Skeletal muscle cell (primary cell): ENCODE results near the gene PHETA2.
"Not testable (repeated sequence)": the region's sequence is repeated elsewhere in the genome, so short reads cannot be mapped to it uniquely, and the experiment has no call there.

Source experiments
- DNase-seq: peaks from one replicate; pipeline ENCODE4 v3.0.0-alpha.2; 2010; ENCODE audit warnings: low read depth
- H3K4me3 ChIP-seq: 2 replicates; pipeline ENCODE4 v1.5.1; 2011; ENCODE audit warnings: low read depth, mild to moderate bottlenecking, control low read depth, low read length, moderate library complexity

Gene PHETA2

DNA sequence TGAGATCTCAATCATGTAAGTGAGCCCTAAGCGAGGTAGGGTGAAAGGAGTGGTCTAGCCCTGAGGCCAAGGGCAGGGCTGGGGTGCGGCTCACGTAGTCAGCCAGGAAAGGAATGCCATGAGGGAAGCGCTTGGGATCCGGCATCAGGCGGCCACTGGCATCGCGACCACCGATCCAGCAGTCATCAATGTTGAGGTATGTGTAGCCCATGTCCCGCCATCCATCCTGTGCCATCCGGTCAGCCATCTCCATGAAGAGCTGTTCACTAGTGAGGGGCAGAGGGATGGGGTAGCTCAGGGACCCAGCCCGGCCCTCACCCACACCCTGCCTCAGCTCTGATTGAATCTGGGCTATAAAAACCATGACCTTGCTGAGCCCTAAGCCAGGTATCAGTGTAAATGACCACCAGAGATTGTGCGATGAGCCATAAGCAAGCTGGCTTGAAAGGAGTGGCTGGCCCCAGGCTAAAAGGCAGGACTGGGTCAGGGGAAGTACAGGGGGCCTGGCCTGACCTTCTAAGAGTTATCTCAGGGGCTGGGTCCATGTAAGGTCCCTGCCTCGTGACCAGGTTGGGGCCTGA is 6.3 kb upstream of the PHETA2 start:
- DNase-seq = no peak
- no peak overlapping the region for H3K4me3 ChIP-seq

DNA sequence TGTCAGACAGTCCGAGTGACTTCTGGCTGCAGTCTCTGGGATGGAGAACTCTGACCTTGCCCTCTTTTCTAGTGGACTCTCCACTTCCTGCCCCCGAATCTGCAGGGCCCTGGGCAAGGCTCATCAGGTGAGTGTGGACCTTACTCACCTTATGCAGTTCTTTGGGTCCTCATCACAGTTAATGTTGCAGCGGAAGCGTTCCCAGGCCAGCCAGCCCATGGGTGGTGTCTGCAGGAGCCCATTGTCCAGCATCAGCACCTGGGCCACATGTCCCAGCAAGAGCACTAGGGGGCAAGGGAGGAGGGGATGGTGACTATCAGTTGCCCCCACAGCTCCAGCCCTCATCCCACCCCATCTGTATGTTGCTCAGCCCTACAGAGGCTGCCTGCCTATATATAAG is 5.8 kb upstream of the PHETA2 start:
- DNase-seq = no peak
- no peak overlapping the region for H3K4me3 ChIP-seq

DNA sequence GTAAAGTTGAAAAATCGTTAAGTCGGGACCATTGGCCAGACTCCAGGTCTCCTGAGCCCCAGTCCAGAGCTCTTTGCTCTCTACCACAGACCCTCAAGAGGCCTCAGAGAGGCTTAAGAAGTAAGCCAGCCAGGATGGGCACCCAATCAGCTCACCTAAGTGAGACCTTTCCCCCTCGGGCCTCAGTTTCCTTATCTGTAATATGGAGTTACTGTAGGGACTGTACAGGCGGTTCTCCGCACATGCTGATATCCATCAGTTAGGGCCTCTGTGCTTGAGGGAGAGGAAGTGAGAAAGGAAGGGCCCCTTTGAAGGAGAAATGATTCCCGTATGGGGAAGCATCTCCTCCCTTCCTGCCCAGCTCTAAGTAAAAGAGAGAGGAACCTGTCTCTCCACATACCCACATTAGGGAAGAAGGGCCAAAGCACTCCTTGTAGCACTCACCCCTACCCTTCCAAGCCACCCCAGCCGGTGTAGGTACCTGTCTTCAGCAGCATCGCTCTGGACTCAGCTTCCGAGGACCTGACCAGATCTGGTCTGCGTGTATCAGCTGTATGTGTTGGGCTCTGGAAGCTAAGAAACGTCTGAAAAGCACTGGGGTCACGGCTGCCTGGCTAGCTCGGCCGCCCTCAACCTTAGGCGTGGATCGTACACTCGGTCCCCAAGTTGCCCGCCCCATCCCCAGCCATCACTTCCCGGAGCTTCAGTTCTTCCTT is 4.1 kb upstream of the PHETA2 start:
- peak overlapping the region; percentile 54 for H3K4me3 ChIP-seq
- DNase-seq = no peak

DNA sequence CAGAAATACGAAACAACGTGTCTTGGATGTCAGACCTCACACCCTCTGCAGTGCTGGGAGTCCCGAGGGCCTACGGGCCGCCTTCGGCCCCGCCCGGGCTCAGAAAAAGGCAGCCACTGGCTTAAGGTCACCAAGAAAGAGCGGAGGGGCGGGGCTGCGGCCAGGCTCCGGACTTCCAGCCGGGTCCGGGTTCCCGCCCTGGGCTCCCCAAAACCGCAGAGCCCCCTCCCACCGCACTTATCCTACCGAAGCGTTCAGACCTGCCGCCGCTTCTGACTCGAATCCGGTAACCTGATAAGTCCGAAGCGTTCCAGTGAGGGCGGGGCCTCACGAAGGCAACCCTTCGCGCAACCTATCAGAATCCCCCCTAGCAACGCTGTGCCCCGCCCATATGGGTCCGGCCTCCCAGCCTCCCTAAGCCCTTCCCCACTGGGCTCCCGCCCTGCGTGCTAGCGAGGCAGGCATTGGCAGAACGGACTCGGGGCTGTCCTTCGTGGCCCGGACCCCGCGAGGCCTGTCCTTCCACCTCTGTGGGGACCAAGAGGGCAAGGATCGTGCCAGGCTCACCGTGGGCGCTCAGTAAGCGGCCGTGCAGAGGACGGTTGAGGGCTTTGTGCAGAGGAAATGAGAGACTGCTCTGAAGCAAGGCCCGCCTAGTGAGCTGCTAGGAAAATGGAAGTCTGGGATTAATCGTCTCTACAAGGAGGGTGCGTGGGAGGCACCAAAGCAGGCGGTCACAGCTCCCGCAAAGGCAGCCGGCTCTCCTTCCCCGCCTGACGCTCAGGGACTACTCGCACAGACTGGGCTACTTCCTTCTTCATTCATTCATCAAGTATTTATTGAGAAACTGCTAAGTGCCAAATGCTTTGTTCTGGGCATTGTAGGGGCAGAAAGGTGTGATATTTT is 3.3 kb upstream of the PHETA2 start, which contains the start of gene NAGA:
Gene NAGA, minus strand, starts transcription at position 296 of the 906 bp plus-strand sequence. CDS start 515 bp downstream, outside the sequence.
- peak; percentile 85 for DNase-seq

DNA sequence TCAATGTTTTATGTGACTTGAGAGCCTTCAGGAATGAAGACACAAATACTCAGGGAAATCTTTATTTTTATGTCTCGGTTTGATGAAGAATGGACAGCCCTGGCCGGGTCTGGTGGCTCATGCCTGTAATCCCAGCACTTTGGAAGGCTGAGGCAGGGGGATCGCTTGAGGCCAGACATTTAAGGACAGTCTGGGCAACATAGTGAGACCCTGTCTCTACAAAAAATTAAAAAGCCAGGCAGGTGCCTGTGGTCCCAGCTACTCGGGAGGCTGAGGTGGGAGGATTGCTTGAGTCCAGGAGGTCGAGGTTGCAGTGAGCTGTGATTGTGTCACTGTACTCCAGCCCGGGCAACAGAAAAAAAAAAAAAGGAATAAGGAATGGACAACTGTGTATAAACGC is 2.5 kb upstream of the PHETA2 start:
- H3K4me3 ChIP-seq = peak overlapping the region; percentile 54

More for the DNA sequence above, 3.3 kb upstream of the PHETA2 start, which contains the start of gene NAGA:
- H3K4me3 ChIP-seq = peak within 1 kb of the TSS; percentile 54

DNA sequence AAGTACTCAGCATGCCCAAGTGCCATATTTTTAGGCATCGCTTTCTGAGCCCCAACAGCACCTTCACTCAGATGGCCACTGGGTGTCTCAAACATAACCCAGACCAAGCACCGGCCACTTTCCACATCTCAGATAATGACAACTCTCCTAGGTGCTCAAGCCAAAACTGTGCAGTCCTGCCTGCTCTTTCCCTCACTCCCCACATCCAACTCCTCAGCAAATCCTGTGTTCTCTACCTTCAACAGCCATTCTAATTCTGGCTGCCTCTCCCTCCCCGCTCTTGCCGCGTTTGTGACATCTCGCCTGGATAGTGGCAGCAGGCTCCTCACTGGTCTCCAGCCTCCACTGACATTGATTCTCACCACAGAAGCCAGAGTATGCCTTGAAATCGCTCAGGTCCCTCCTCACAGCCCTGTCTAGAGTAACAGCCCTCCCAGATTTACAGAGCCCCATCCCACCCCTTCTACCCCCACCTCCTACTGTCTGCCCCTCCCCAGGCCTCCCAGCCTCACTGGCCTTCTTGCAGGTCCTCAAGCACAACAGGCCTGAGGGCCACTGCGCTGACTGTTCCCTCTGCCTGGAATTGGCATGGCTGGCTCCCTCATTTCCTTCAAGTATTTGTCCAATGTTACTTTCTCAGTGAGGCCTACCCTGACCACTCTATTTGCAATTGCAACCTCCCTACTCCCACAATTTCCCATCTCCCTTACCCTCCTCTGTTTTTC is 1.3 kb upstream of the PHETA2 start:
- no peak overlapping the region for H3K4me3 ChIP-seq

More for the DNA sequence above, 2.5 kb upstream of the PHETA2 start:
- not testable (repeated sequence) for DNase-seq

DNA sequence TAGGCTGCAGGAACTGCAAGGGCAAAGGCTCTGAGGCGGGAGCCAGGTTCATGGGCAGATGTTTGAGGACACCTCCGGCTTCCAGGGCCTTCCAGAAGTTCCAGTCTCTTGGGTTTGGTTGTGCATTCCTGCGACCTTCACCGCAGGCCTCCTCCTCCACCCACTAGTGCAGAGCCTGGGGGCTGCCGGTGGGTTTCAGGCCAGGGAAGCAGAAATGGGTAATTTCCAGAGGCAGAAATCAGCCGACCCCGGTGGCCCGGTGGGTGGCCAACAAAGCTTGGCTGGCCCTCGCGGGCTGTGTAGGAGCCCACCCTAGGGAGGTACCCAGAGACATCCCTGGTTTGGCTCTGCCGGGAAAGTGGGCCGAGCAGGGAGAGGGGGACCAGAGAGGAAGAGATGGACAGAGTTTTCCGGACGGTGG is 417 bp upstream of the PHETA2 start:
- H3K4me3 ChIP-seq = peak overlapping the region; percentile 62
- DNase-seq = no peak

More for the DNA sequence above, 1.3 kb upstream of the PHETA2 start:
- DNase-seq = no peak

DNA sequence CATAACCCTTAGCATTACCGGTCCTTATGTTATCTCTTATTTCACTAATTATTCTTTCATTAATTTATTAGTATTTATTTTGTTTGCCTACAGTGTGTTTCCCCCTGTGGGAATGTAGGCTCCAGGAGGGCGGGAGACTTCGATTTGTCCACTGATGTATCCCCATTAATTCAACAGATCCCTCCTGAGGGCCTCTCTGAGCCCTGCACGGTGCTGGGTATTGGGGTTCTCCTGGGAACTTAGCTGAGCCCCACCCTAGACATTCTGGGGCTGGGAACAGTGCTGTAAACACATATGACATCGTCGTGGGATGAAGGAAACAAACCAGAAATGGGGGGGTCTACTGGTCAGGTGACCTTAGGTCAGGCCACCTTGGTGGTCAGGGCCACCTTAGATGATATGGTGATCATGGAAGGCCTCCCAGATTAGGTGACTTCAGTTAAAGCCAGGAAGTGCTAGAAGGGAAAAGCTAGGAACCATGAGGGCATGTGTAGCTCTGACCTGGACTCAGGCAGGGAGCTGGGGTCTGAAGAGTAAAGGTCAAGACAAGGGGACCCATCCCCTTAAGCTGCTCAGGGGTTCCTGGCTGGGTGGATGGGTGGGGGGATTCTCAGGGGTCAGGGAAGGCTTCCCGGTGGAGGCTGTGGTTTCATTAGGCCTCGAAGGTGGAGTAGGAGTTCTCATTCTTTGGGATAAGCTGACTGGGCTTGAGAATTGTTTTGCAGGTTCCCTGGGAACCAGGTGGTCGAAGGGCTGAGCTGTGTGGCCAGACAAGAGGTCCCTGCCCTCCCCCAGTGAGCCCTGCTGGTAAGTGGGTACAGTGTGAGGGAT is 1.0 kb downstream of the PHETA2 start:
- DNase-seq = no peak
- H3K4me3 ChIP-seq = peak overlapping the region; percentile 62

DNA sequence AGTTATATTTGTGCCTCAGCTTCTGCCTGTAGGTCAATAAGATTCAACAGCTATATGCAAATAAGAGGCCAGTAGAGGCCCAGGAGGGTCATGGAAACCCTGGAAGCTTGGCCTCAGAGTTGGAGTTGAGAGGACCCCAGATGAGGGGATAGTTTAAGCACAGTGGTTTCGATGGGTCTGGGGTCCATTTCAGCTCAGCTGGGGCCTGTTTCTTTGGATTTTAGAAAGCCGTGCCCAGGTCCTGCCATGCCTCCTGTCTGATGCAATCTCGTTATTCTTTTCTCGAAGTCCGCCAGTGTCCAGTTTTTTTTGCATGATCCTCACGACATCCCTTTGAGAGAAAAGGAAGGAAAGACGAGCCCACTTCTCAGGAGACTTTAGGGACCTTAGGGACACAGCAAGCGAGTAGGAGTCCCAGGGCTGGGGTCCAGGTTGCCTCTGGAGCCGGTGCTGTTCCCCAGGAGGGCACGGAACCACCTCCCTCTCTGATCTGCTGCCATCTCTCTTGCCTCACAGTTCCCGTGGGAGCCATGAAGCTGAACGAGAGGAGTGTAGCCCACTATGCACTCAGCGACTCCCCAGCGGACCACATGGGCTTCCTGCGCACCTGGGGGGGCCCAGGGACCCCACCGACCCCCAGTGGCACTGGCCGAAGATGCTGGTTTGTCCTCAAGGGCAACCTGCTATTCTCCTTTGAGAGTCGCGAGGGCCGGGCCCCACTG is 2.9 kb downstream of the PHETA2 start:
- no peak overlapping the region for H3K4me3 ChIP-seq
- no peak for DNase-seq

DNA sequence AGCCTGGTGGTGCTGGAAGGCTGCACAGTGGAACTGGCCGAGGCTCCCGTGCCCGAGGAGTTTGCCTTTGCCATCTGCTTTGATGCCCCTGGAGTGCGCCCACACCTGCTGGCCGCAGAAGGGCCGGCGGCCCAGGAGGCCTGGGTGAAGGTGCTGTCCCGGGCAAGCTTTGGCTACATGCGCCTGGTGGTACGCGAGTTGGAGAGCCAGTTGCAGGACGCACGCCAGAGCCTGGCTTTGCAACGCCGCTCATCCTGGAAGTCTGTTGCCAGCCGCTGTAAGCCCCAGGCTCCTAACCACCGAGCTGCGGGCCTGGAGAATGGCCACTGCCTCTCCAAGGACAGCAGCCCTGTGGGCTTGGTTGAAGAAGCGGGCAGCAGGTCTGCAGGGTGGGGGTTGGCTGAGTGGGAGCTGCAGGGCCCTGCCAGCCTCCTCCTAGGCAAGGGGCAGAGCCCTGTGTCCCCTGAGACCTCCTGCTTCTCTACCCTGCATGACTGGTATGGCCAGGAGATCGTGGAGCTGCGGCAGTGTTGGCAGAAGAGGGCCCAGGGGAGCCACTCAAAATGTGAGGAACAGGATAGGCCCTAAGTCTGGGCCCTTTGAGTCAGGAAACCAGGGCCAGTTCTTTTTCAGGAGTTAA is 3.6 kb downstream of the PHETA2 start:
- no peak for DNase-seq
- H3K4me3 ChIP-seq = no peak overlapping the region

DNA sequence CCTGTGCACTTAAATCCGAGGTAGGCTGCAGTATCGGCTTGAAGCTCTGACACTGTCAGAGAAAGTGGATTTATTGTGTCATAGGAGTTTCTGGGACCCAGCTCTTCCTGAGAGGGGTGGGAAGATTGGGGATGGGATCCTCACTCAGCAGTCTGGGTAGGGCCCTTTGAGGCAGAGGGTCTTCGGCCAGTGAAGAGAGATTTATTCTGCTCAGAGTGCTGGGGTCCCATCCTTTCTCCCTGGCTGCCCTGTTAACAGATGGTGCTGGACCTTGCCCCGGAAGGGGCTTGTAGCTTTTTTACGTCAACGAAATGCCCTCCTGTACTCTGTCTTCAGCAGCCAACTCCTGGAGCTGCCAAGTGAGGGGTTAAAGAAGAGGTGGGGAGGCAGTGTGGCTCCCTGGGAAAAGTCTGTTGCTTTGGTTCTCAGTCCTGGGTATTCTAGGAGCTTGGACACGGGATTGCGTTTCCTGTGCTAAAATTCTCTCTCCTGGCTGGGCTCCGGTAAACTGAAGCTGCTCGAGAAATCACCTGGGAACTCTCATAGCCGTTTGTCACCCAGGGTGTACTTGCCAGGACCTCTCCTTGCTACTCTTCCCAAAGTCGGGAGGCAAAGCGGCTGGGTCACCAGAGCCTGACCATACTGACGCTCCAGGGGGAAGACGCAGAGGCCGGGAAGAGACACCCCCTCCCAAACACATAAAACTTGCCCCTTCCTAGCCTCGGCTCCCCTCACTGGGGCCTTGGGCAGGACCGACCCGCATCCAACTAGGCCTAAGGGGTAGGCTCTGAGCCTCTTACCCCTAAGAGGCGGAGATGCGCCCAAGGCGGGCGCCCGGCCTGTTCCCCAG is 4.6 kb downstream of the PHETA2 start:
- peak overlapping the region; percentile 72 for H3K4me3 ChIP-seq
- no peak for DNase-seq

DNA sequence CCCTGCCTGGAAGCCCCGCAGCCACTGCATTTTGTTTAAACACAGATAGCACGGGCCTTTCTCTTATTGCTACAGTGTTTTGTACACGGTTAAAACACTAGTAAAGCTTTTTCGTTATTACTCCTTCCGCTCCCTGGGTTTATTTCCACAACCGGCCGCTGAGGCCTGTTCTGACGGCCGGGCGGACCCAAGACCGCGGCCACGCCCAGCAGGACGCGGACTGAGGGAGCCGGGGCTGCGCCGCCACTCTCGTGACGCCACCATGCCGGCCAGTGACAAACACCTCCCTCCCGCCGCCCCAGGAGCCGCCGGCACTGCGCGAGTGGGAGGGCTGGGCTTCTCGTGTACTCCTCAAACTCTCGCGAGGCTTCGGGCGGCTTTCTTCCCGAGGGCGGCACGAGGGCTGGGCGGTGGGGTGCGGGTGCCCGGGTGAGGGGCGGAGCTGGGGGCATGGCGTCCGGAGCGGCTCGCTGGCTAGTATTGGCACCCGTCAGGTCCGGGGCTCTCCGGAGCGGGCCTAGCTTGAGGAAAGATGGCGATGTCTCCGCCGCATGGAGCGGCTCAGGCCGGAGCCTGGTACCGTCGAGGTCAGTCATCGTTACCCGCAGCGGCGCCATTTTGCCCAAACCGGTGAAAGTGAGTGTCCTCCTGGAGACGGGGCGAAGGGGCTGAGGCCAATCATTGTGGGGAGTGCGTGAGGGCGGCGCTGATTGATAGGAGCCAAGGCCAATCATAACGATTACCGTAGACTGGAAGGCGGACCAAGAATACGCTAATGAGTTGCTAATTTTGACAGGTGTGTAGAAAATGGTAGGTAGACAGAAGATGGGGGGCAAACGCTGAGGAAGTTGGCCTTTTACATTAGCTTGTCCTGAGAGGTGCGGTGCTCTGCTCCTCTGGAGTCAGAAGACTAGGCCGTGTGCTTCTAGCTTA is 5.5 kb downstream of the PHETA2 start, which contains the start of gene SMDT1:
Gene SMDT1, plus strand, starts transcription at position 382 of the 933 bp plus-strand sequence. Its CDS starts 69 bp downstream, at position 451.
- H3K4me3 ChIP-seq = peak within 1 kb of the TSS; percentile 72
- DNase-seq = peak; percentile 93

DNA sequence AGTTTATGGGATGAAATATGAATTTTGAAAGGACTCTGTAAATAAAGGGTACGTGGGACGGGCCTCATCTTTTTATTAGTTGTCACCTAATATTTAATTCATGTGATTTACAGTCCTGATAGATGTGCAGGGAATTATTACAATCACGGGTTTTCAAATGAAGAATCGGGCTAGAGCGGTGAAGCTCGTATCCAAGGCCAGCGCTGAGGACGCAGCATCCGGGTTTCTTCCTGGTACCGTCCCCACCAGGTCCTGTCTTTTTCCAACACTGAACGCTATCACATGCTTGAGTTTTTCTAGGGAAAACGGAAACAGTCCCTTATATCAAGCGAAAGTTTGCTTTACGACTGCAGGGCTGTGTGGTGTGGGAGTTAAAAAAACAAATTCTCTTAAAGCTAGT is 6.2 kb downstream of the PHETA2 start:
- peak overlapping the region; percentile 72 for H3K4me3 ChIP-seq
- DNase-seq = no peak

DNA sequence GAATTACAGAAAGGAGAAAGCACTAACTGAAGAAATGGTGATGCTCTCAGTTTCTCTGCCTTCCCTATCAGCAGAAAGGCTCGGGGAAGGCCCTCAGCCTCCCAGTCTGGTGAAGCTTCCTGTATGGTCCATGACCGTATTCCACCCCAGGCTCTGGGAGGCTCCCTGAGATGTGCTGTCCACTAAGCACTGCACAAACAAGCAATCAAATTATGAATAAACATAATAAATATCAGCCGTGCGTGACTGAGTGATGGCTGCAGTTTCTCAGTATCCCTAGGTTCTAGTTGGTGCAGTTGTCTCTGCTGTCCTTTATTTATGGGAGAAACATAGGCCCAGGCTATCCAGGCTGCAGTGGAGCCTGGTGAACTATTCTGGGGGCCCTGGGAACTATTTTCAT is 9.1 kb downstream of the PHETA2 start:
- H3K4me3 ChIP-seq = no peak overlapping the region
- no peak for DNase-seq

DNA sequence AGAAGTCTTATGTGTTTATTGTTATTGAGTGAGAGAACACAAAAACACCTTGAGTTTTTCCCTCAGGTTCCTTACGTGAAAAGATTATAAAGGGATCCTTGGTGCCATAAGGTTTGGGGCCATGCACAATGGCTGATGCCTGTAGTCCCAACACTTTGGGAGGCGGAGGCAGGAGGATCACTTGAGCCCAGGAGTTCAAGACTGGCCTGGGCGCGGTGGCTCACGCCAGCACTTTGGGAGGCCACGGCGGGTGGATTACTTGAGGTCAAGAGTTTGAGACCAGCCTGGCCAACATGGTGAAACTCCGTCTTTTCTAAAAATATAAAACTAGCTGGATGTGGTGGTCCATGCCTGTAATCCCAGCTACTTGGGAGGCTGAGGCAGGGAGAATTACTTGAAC is 10.8 kb downstream of the PHETA2 start:
- H3K4me3 ChIP-seq = no peak overlapping the region
- no peak for DNase-seq

DNA sequence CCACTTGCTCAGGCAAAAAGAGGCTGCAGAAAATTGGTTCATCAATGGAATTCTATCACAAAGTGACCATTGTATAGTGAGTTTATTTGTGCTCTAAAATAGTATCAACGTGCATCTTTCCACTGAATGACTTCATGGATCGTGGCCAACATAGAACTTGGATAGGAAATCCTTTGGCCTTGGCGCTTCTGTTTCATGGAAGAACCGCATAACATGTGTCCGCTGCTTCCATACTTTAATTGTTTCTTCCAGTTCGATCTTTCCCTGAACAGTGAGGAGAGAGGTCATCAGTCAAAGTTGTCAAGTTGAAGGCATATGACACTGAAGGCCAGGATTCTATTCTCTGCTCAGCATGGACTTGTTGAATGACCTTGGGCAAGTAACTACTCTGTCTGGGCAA is 12.0 kb downstream of the PHETA2 start:
- H3K4me3 ChIP-seq = no peak overlapping the region
- no peak for DNase-seq
